NCI-H2227 (cell line): ENCODE measurements around the gene PLEKHG3.

Experiments
- DNase-seq: peaks from one replicate; lab custom pipeline; 2025; ENCODE audit not compliant: unreplicated experiment; lab: John Stamatoyannopoulos, UW

PLEKHG3 gene

DNA sequence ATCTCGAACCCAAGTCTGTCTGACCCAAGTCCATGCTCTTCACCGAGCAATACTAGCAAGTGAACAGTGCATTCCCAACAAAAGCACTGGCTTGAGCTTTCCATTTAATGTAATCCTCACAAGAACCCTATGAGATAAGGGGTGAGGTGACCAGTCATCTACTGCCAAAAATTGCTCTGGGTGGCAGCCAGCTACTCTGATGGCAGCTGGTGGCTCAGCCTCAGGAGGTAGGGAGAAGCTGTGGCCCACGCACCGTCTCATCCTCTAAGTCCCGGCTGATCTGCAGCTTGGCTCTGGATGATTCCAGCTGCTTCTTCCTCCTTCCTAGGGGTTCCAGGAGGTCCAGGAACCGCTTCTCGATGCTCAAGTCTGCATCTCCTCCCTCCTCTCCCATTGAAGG is 75.2 kb downstream of the PLEKHG3 start:
- DNase-seq: no peak

- DNase-seq: no peak
Measured at GRCh38 chr14:64782196-64782595, 78.0 kb downstream of the PLEKHG3 start.

GRCh38 chr14:64784006-64784405 is 79.8 kb downstream of the PLEKHG3 start:
- no peak for DNase-seq

- DNase-seq: no peak
Measured at GRCh38 chr14:64786296-64787149, 82.3 kb downstream of the PLEKHG3 start.

DNA sequence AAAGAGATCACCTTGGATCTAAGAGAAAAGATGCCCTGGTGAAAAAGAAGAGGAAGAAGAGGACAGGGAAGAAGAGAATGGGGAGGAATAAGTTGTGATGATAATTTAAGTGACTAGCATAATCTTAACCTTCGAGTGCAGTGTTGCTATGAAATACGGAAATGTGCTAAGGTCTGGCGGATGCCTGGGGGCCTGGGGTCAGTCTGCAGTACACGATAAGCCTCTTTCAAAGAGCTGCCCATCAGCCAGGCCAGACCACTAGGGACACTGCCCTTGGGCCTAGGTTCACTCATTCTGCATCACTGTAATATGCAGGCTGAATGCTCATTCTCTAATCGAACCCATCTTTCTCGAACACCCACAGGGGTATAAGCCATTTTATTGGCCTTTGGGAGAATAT is 83.4 kb downstream of the PLEKHG3 start:
- DNase-seq: no peak

DNA sequence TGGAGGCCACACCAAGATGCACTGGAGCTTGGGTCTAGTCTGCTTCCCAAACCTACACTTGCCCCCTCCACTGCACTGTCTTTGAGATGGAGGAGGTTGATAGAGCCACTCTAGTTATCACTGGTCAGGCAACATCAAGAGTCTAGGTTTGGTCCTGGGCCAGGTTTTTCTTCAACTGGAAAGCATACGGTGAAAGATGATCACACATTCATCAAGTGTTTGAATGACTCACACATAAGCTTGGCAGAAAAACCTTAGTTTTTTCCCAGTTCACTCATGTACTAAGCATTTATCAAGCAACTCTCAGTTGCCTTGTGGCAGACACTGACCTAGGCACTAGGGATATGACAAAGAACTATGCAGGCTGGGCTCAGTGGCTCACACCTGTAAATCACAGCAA is 84.5 kb downstream of the PLEKHG3 start:
- DNase-seq: no peak

DNA sequence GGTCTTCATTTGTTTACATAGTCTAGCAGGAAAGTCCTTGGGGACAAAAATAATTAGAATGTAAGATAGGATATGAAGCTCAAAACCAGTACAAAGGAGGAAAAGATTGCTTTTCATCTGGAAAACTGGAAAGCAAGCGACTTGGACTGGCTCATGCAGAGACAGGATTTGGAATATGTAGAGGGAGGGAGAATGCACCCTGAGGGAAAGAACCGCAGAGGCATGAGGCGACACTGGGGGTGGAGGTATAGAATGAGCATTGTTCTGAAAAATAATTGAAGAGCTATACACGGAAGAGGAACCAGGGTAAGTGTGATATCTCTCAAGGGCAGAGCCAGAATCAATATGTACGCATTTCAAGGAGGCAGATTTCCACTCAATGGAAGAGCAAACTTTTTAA is 85.5 kb downstream of the PLEKHG3 start:
- DNase-seq: no peak

- DNase-seq: no peak
Measured at GRCh38 chr14:64790478-64790877, 86.3 kb downstream of the PLEKHG3 start.

DNA sequence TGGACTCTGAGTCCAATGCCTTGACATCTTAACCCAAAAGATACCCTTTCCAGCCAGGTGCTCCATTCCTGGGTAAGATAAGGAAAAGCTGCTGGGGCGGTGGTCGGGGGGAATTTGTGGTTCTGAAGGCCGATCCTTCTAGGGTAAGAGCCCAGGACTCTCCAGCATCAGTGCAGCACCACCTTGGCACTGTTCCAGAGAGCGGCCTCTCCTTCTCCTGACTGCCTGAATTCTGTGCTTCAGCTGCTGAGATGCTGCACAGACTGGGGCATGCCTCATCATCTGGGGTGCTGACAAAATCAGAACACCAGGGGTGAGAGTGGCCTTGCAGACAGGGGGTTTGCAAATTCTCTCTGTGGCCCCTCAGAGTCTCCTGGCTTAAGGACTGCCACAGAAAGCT is 88.0 kb downstream of the PLEKHG3 start:
- no peak for DNase-seq

GRCh38 chr14:64792871-64793560 is 88.8 kb downstream of the PLEKHG3 start:
- no peak for DNase-seq

- DNase-seq: no peak
Measured at GRCh38 chr14:64795211-64795610, 91.0 kb downstream of the PLEKHG3 start.

GRCh38 chr14:64795921-64796320 is 91.7 kb downstream of the PLEKHG3 start:
- DNase-seq: no peak

DNA sequence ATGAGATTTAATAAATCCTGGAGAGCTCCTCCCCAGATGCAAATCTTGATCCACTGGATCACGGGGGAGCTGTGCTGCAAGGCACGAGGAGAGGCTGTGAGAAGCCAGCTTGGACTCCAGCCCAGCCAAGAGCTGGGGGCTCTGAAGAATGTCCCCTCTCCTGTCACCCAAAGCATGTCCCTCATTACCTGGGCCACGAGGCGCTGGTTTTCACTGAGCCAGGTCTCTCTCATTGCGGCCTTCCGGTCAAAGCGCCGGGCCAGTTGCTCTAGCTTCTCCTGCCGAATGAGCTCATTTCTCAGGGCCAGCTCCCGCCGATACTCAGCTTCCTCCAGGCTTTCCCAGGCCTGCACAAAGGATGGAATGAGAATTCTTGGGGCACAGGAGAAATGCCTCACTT is 92.1 kb downstream of the PLEKHG3 start:
- DNase-seq: no peak

- DNase-seq: no peak
Measured at GRCh38 chr14:64799555-64799954, 95.3 kb downstream of the PLEKHG3 start.
